IPS-NIHi7 (cell line): ENCODE results near the gene TMEM221.

Source experiments
- DNase-seq: peaks from one replicate; pipeline ENCODE4 v3.0.0; 2012; ENCODE audit warnings: mixed read lengths; ENCODE audit errors: extremely low spot score

The TMEM221 gene

DNA sequence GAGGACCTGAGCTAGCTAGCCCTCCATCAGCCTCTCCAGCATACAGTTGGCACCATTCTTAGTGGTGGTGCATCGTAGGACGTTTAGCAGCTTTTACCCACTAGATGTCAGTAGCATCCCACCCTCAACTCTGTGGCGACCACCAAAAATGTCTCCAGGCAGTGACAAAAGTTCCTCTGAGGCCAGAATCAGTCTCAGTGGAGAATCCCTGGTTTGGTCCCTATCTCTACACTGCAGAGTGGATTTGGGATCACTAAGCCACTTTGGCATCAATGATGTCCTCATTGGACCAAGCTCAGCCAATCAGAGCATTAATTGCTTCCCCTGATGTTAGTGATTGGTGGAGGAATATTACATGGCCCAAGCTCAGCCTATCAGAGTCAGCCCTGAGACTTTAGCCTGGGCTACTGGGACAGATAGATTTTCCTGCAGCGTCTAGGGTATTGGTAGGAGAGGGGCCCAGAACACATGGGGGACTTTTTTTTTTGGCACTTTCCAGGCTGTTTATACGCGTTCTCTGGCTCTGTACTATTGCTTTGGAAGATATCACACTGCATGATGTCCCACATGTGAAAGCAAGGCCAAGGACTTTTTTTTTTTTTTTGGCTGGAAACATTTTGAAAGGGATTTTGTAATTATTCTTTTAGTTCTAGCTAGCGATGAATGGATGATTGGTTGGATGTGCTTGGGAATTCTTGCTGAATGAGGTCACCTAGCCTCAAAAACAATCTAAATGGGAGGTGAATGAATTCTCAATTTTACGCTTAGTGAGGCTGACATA is 7.0 kb downstream of the TMEM221 start:
- DNase-seq: peak; percentile 64

DNA sequence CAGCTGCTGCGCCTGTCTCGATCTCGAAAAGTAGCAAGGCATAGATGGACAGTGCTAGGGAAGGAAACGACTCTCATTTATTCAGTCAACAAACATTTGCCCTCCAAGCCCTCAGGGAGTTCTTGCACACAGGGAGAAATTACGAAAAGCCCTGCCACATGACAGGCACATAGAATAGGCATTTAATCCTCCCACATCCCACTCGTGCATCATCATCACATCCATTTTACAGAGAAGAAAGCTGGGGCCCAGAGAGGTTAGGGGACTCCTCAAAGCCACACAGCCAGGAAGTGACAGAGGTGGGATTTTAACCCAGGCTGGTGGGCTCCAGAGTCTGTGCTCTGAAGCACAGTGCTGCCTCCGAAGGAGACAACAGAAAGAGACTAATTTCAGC is 11.6 kb downstream of the TMEM221 start:
- DNase-seq: no peak

DNA sequence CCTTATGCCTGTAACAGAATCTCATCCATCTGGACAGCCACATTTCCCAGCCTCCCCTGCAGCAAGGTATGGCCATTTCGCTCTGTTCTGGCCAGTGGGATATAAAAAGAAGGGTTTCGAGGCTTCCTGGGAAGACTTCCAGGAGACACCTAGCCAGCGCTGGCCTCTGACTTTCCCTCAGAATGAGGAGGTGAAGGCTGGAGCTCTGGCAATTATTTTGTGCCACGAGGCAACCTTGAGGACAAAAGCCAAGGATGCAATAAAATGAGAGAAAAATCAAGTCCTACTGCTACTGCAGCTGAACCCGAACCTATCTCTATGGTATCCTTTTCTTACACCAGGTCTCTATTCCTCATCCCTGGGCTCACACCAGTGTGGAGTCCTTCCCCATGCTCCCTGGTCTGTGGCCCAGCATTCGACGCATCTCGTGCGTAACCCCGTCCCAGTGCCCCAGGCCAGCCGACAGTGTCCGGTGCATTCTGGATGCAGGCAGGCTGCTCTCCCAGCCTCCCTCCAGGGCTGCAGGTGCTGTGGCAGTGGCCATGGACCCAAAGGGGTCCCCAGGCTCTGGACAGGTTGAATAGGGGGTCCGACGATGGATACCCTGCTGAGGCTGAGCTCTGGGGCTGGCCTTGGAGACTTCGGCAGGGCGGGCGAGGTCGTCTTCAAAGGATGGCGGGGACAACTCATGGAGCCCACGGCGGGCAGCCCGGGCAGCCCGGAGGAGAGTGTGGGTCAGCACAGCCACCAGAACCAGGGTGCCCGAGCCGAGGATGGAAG is 12.2 kb downstream of the TMEM221 start:
- no peak for DNase-seq

DNA sequence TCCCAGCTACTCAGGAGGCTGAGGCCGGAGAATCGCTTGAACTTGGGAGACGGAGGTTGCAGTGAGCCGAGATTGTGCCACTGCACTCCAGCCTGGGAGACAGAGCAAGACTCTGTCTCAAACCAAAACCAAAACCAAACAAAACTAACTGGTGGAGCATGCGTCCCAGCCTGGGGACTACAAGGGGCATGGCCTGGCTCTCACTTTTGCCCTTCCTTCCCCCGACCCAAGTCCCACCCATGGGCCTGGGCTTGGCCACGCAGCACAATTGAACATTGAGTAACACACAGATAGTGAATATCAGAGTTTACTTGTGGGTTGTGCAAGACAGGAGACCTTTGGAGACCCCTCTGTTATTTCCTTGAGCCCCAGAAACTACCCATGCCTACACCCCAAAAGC is 13.2 kb downstream of the TMEM221 start:
- no peak for DNase-seq

DNA sequence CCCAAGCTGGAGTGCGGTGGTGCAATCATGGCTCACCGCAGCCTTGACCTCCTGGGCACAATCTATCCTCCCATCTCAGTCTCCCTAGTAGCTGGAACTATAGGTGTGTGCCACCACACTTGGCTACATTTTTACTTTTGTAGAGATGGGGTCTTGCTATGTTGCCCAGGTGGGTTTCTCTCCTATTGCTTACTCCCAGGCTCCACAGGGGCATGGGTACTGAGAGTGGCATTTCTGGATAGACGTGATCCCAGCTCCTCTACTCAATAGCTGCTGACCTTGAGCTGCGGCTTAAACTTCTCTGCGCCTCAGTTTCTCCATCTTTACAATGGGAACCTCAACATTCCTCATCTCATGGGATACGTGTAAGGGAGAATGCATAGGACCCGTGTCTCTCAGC is 17.1 kb downstream of the TMEM221 start:
- no peak for DNase-seq

DNA sequence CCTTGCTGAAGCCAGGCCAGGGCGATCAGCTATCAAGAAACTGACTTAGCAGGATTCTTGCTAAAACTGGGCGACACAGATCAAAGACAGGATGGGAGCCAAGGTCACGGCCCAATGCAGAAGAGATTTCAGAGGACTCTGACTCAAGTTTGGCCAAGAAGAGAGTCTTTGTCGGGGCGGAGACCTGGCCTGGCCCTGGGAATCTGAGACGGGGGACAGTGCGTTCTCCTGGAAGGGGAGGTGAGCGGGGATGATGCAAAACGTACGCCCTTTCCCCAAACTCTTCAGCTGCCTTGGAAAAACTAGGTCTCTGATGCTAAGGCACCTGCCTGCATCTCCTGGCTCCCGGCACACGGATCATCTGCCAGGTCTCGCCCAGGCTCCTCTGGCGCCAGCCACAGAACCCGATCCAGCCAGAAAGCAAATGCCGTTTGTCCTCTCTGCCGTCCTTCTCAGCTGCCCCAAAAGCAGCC is 18.8 kb downstream of the TMEM221 start:
- DNase-seq: no peak

DNA sequence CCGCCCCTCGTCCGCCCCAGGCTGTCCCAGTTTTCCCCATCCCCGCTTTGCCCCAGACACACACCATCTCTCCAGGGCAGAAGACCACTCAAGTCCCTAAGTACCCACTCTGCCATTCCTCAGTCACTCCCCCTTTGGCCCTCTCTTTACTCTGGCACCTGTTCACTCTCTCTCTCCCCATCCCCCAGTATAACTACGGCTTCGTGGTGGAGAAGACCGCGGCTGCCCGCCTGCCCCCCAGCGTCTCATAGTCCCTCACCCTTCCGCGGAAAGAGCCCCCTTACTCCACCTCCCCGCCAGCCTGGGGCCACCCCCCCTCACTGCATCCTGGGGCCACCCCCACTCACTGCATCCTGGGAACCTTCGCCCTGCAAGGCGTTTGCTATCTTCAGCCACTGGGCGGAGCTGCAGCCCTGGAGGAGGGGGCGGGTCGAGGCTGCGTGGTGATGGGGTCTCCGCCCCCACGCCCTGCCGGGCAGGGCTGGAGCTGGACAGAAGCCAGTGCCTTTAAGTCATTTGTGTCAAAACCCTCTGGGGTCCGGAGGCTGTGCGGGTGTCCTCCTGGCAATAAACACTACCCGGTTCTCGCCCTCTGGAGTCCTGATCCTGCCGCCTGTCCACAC is 23.6 kb downstream of the TMEM221 start:
- peak; percentile 93 for DNase-seq

DNA sequence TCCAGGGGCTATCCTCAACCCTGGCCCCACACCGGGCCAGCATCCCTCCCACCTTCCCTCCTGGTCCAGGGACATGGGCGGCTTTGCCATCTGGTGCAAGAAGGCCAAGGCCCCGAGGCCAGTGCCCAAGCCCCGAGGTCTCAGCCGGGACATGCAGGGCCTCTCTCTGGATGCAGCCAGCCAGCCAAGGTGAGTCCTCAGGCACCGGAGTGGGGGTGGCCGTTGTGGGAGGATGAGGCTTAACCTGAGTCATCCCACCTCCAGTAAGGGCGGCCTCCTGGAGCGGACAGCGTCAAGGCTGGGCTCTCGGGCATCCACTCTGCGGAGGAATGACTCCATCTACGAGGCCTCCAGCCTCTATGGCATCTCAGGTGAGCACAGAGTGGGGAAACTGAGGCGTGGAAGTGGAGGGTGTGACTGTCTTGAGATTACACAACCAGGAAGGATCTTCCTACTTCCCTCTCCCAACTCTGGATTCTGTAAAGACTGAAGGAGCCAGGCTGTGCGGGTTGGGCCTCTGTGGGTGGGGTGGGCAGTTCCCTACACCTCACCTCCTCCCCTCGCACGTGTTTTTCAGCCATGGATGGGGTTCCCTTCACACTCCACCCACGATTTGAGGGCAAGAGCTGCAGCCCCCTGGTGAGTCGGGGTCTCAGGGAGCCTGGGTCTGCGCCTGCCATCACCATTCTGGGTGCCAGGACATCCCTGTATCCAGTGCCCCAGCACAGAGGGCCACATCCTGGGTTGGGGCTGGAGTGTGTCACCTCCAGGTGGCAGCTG is 24.8 kb downstream of the TMEM221 start:
- DNase-seq: no peak

DNA sequence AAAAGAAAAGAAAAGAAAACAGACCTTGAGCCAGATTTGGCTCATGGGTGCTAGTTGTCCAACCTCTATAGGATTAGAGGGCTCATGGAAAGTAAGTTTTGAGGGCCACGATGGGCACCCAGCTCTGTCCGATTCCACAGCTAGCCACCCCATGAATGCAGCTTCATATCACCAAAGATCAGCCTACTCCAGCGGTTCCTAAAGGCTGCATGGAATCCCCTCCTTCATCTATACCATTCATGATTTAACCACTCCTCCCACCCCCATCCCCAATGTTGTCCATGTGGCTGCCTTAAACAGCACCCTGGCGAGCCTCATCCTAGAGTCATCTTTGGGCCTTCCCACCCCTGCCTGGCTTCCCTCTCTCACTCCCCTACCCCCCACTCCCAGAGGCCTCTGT is 26.5 kb downstream of the TMEM221 start:
- no peak for DNase-seq

DNA sequence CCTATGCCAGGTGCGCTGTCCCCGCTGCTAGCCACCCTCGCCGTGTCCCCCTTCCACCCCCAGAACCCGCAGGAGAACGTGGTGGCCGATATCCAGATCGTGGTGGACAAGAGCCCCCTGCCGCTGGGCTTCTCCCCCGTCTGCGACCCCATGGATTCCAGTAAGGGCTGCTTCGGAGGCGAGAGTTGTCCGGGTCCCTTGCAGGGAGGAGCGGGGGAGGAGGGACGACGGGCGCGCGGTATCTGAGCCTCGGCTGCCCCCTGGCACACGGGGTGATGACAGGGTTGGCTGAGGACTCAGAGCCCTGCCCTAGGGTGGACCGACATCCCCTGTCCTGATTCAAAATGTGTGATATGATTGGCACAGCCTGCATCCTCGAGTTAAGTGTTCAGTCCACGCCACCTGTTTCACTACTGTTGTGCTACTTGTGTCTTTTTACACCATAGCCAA is 28.0 kb downstream of the TMEM221 start:
- peak; percentile 58 for DNase-seq

DNA sequence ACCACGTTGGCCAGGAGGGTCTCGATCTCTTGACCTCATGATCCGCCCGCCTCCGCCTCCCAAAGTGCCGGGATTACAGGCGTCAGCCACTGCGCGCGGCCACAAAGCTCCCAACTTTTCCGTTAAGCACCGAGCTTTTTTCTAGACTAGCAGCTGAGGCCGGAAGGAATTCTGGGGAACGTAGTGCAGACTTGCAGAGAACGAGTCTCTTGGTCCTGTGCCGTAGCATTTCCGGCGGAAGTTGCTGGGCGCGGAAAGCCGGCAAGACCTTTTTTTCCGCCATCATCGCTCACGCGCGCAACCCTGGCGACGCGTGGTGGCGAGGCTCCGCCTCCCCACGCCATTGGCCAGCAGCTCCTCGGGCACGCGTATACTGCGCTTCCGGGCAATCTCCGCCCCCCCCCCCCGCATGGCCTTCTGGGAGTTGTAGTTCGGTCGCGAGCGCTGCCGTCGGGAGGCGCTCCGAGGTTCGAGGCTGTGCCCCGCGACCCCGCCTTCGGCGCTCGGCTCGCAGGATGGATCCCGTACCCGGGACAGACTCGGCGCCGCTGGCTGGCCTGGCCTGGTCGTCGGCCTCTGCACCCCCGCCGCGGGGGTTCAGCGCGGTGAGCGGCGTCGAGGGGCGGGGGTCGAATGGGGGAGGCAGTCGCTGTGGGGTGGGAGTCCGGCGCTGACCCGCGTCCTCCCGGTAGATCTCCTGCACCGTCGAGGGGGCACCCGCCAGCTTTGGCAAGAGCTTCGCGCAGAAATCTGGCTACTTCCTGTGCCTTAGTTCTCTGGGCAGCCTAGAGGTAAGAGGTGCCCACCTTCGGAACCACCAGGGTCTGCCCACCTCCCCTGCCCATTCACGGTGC is 28.6 kb downstream of the TMEM221 start, which contains the start of gene MVB12A:
TSS of gene MVB12A (plus strand) at position 427 of the 854 bp plus-strand sequence. CDS start at position 516, 89 bp downstream.
- DNase-seq: peak; percentile 97

DNA sequence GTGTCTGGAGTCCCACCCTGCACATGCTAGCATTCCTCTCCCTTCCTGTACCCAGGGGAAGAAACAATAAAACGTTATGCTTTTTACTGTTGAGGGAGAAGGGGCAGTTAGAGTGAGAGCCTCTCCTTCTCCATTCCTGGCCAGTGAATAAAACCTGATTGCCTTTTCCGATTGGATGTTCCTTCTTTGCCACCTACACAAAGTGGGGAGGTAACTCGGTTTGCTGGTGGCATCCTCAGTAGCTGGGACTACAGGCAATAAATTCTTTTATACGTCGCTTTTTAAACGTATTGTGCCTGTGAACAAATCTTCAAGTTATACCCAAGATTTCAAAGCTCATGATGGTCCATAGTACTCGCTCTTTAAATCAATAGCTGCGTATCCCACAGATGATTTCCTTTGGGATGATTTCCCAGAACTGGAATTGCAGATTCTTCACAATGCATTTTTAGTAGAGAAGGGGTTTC is 29.3 kb downstream of the TMEM221 start:
- no peak for DNase-seq

DNA sequence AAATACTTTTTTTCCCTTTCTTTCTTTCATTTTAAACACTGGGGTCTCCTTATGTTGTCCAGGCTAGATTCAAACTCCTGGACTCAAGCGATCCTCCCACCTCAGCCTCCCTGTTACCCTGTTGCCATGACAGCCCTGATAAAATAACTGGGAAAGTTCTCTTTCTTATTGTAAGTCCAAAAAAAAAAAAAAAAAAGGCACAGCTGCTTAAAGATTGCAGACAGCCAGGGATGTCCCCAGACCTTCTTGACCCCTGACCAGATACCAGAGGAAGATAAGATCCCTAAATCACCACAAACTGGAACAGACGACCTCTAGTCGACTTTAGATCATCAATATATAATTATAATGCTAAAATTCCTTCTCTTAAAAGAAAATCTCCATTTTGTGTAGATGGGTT is 29.8 kb downstream of the TMEM221 start:
- DNase-seq: no peak

DNA sequence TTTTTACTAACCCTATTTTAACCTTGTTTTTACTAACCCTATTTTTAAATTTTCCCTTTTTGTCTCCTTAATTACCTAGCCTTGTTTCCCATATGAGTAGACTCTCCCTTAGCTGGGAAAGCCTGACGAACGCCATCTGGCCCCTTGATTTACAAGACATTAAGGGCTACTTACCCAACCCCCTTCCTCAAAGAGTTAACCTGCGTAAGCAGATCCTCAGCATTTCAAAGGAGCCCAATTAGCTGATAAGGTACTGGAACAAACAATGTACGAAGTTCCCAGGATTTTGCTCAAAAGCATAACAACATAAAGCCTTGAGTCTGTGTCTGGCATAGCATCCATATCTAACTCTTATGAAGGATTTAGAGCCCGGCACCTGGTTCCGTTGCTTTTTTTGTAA is 33.3 kb downstream of the TMEM221 start:
- DNase-seq: no peak

DNA sequence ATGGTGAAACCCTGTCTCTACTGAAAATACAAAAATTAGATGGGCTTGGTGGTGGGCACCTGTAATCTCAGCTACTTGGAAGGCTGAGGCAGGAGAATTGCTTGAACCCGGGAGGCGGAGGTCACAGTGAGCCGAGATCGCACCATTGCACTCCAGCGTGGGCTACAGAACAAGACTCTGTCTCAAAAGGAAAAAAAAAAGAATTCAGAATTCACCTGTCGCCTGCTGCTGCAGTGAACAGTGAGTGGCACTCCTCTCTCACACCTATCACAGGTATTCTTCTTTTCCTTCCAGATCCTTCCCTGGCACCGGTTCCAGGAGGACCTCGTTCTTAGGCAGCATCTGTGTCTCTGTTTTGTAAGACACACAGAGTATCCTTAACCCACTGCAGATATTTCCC is 34.4 kb downstream of the TMEM221 start:
- DNase-seq: no peak

DNA sequence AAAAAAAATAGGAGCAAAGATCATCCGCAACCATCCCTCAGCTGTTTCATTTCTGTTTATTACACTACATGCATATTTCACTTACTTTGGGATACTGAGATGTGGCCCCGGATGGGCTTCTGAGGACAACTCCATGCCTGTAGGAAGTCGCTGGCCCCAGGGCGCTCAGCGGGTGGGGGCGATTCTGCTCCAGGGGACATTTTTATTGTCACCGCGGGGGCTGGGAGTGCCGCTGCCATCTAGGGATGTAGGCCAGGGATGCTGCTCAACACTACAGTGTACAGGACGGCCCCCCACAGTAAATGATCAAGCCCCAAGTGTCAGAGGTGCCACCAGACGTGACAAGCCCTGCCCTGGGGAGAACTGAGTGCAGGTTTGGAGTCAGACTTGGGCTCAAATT is 36.7 kb downstream of the TMEM221 start:
- no peak for DNase-seq

DNA sequence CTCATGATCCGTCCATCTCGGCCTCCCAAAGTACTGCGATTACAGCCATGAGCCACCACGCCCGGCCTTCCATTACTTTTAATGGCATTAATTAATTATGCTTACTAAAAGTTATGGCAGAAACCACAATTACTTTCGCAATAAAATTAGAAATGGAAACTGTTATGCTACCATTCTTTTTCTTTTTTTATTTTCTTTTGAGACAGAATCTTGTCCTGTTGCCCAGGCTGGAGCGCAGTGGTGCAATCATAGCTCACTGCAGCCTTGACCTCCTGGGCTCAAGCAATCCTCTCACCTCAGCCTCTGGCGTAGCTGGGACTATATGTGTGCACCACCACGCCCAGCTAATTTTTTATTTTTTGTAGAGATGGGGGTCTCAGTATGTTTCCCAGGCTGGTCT is 38.5 kb downstream of the TMEM221 start:
- no peak for DNase-seq

DNA sequence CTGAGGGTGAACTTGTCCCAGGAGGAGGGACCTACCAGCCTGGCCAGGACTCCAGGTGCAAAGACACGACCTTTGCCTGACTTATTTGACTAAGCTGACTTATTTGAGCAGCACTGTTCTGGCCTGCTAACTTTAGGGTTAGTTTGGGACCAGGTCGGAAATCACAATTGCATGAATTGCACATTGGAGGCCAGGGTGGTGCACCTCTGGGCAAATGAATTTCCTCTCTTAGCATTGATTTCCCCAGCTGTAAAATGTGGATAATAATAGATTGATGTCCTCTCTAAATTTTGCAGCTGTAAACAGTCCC is 41.6 kb downstream of the TMEM221 start:
- no peak for DNase-seq

DNA sequence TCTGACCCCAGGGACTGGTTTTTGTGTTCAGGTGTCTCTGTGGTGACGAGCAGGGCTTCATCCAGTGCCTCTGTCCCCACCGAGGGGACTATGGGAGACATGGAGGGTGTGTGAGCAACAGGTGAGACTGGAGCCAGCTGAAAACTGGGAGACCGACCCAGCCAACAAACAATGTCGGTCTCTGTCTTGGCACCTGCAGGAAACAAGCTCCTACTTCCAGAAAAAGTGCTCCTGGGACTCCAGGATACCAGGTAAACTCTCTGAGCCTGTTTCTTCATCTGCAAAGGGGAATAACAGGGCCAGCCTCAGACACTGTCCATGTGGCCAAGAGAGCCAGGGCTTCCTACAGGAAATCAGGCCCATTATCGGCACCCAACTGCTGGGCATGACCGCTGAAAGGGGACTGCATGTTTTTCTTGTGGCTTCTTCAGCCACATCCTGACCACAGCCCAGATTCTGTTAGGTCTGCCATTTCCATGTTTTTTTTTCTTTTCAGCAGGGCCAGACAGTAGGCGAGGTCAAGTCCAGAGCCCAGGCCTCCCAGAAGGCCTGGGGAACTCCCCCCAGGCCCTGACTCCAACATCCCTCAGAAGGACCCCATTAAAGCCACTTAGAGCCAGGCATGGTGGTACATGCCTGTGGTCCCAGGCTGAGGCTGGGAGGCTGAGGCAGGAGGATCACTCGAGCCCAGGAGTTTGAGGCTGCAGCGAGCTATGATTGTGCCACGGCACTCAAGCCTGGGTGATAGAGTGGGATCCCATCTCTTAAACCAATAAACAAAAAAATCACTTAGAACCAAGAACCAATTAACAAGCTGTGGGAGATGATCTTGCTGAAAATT is 42.2 kb downstream of the TMEM221 start:
- no peak for DNase-seq
